GM23248 (cell line): ENCODE results near the gene PDSS1. TPM values are rescaled to one million over a fixed set of nuclear protein-coding genes. Genes with fewer than 3 reads are reported as not detected.

Experiments used
- DNase-seq: peaks from one replicate; pipeline ENCODE4 v3.0.0-alpha.2; 2015
- H2AFZ ChIP-seq: fragments of 200-600 bp; sonication (generic); 2 replicates; pipeline ENCODE4 v1.6.1; 2016; ENCODE audit warnings: antibody characterized with exemption
- H3F3A ChIP-seq: fragments of 200-600 bp; sonication (generic); 2 replicates; pipeline ENCODE4 v1.6.1; 2016; ENCODE audit warnings: mild to moderate bottlenecking, antibody characterized with exemption, mixed run types; ENCODE audit not compliant: insufficient read depth
- H3K27ac ChIP-seq: fragments of 200-600 bp; sonication (generic); 2 replicates; pipeline ENCODE4 v1.5.1; 2016; ENCODE audit warnings: mild to moderate bottlenecking
- H3K27me3 ChIP-seq: fragments of 200-600 bp; sonication (generic); replicated peaks from 2 replicates; pipeline ENCODE4 v1.6.1; 2016; ENCODE audit warnings: mild to moderate bottlenecking; ENCODE audit not compliant: insufficient read depth
- H3K36me3 ChIP-seq: fragments of 200-600 bp; sonication (generic); 2 replicates; pipeline ENCODE4 v1.6.1; 2016; ENCODE audit warnings: low read depth, mild to moderate bottlenecking
- H3K4me1 ChIP-seq: fragments of 200-600 bp; sonication (generic); 2 replicates; pipeline ENCODE4 v1.6.1; 2016; ENCODE audit warnings: mild to moderate bottlenecking; ENCODE audit not compliant: insufficient read depth
- H3K4me2 ChIP-seq: fragments of 200-600 bp; sonication (generic); one replicate; pipeline ENCODE4 v1.6.1; 2016; ENCODE audit warnings: mild to moderate bottlenecking; ENCODE audit not compliant: unreplicated experiment
- H3K4me3 ChIP-seq: fragments of 200-600 bp; sonication (generic); 2 replicates; pipeline ENCODE4 v1.5.1; 2016; ENCODE audit warnings: mild to moderate bottlenecking
- H3K79me2 ChIP-seq: fragments of 200-600 bp; sonication (generic); 2 replicates; pipeline ENCODE4 v1.6.1; 2016; ENCODE audit warnings: mild to moderate bottlenecking; ENCODE audit not compliant: insufficient read depth
- H3K9ac ChIP-seq: fragments of 200-600 bp; sonication (generic); 2 replicates; pipeline ENCODE4 v1.6.1; 2016; ENCODE audit warnings: mild to moderate bottlenecking
- H3K9me2 ChIP-seq: fragments of 200-600 bp; sonication (generic); 2 replicates; pipeline ENCODE4 v1.6.1; 2016; ENCODE audit warnings: mixed run types, mild to moderate bottlenecking, moderate library complexity; ENCODE audit not compliant: insufficient read depth
- H3K9me3 ChIP-seq: fragments of 200-600 bp; sonication (generic); one replicate; pipeline ENCODE4 v1.6.1; 2017; ENCODE audit warnings: low read depth
- H4K20me1 ChIP-seq: fragments of 200-600 bp; sonication (generic); 2 replicates; pipeline ENCODE4 v1.6.0; 2016; ENCODE audit not compliant: insufficient read depth
- EZH2 ChIP-seq: fragments of 200-600 bp; sonication (generic); IDR thresholded peaks from 2 replicates; pipeline ENCODE4 v1.6.1; 2018; ENCODE audit warnings: antibody characterized with exemption, mild to moderate bottlenecking; ENCODE audit not compliant: insufficient read depth, poor library complexity, severe bottlenecking
- EZH2phosphoT487 ChIP-seq: fragments of 200-600 bp; sonication (generic); IDR thresholded peaks from 2 replicates; pipeline ENCODE4 v1.6.1; 2018; ENCODE audit warnings: antibody characterized with exemption, moderate library complexity, mild to moderate bottlenecking, low read depth; ENCODE audit not compliant: insufficient read depth
- WGBS, 2 experiments: methylation state at CpG; one replicate each; pipeline ENCODE4 v1.1.6; 2015 to 2017; ENCODE audit warnings: low lambda C conversion rate in 2 of 2, low coverage in 1 of 2; ENCODE audit errors: missing lambda C conversion rate in 2 of 2; 5-methylcytosine and 5-hydroxymethylcytosine counted together
- in situ Hi-C: fragments of 300-500 bp; cut with MboI; formaldehyde crosslinking; loops from 2 replicates; pipeline ENCODE4 v1.15.0; 2020
- polyA plus RNA-seq: library from polyadenylated mRNA; unstranded; fragments of >200 nt; fragmentation: Nextera tagmentation; extraction: Ambion mirVana; gene quantifications from 2 replicates; pipeline ENCODE4 v1.2.1, GENCODE V29; 2016
- total RNA-seq: library from RNA; depleted of rRNA; stranded (reverse); fragments of >200 nt; shearing (Covaris generic); gene quantifications from 2 replicates; pipeline ENCODE4 v1.2.3, GENCODE V29; 2014

PDSS1 gene
- total and polyA plus RNA-seq, 2 experiments from 2014 or later, result 5.1 to 7.2 TPM

GRCh38 chr10:26700884-26701630 is 3.6 kb downstream of the PDSS1 start:
- H3K27ac ChIP-seq, result no peak overlapping the region
- H4K20me1 ChIP-seq, result no peaks in the 10 kb centered on the region
- TF ChIP-seq EZH2 (no peak), EZH2phosphoT487 (no peak)
- H3K9me3 ChIP-seq, result no peaks in the 10 kb centered on the region
- no peak overlapping the region for H3K4me2 ChIP-seq
- H3K36me3 ChIP-seq, result no peaks in the 10 kb centered on the region
- no peaks in the 10 kb centered on the region for H3K27me3 ChIP-seq
- H2AFZ ChIP-seq, result no peak overlapping the region
- H3K9ac ChIP-seq, result no peak overlapping the region
- peaks cover 8% of the 10 kb centered on the region for H3K4me1 ChIP-seq
- no peaks in the 10 kb centered on the region for H3F3A ChIP-seq
- in situ Hi-C loops, result no loop called here
- H3K4me3 ChIP-seq, result no peak overlapping the region
- DNase-seq, result no peak
- no peaks in the 10 kb centered on the region for H3K9me2 ChIP-seq
- 59 to 63% methylated on average over 4 of the region's 4 CpGs for WGBS, 2 experiments
- H3K79me2 ChIP-seq, result peaks cover 59% of the 10 kb centered on the region

- Histone ChIP-seq H3K9me3 (no peaks in the 10 kb centered on the region), H3K4me2 (no peak overlapping the region), H3K4me1 (peaks cover 5% of the 10 kb centered on the region; the same call in 1 of the 2 replicates), H3K79me2 (peaks cover 53% of the 10 kb centered on the region), H3K36me3 (no peaks in the 10 kb centered on the region), H3K9ac (no peak overlapping the region), H3F3A (no peaks in the 10 kb centered on the region), H3K27me3 (no peaks in the 10 kb centered on the region), H3K4me3 (no peak overlapping the region), H4K20me1 (no peaks in the 10 kb centered on the region), H2AFZ (no peak overlapping the region), H3K9me2 (no peaks in the 10 kb centered on the region), H3K27ac (no peak overlapping the region)
- 80 to 85% methylated on average over 4 of the region's 4 CpGs for WGBS, 2 experiments
- in situ Hi-C loops, result no loop called here
- TF ChIP-seq EZH2, result no peak
- no peak for TF ChIP-seq EZH2phosphoT487
- no peak for DNase-seq
Measured at GRCh38 chr10:26703096-26703495, 5.6 kb downstream of the PDSS1 start.

- H3K36me3 ChIP-seq, result no peaks in the 10 kb centered on the region
- in situ Hi-C loops, result no loop called here
- DNase-seq, result no peak
Measured at GRCh38 chr10:26703974-26704373, 6.5 kb downstream of the PDSS1 start.

GRCh38 chr10:26706206-26706605 is 8.7 kb downstream of the PDSS1 start:
- no peak for DNase-seq
- no peaks in the 10 kb centered on the region for H3K4me1 ChIP-seq
- no peaks in the 10 kb centered on the region for H3K9me2 ChIP-seq
- H3K9ac ChIP-seq, result no peak overlapping the region
- H4K20me1 ChIP-seq, result no peaks in the 10 kb centered on the region
- H3K79me2 ChIP-seq, result peaks cover 22% of the 10 kb centered on the region
- no peak overlapping the region for H3K4me2 ChIP-seq
- no peaks in the 10 kb centered on the region for H3K36me3 ChIP-seq
- no peaks in the 10 kb centered on the region for H3K27me3 ChIP-seq
- H3K27ac ChIP-seq, result no peak overlapping the region
- H3K9me3 ChIP-seq, result no peaks in the 10 kb centered on the region
- H3K4me3 ChIP-seq, result no peak overlapping the region
- no peak for TF ChIP-seq EZH2
- no peak for TF ChIP-seq EZH2phosphoT487
- WGBS, 2 experiments, result 91 to 93% methylated on average over 6 of the region's 6 CpGs
- in situ Hi-C loops, result no loop called here
- no peaks in the 10 kb centered on the region for H3F3A ChIP-seq
- H2AFZ ChIP-seq, result no peak overlapping the region

More at GRCh38 chr10:26703974-26704373, 6.5 kb downstream of the PDSS1 start:
- 84 to 95% methylated on average over 4 to 7 of the region's 9 CpGs for WGBS, 2 experiments
- Histone ChIP-seq H3K9me2 (no peaks in the 10 kb centered on the region), H3K4me1 (no peaks in the 10 kb centered on the region), H2AFZ (no peak overlapping the region), H3K9me3 (no peaks in the 10 kb centered on the region), H3K4me2 (no peak overlapping the region), H3K79me2 (peaks cover 44% of the 10 kb centered on the region), H3K9ac (no peak overlapping the region), H3K27me3 (no peaks in the 10 kb centered on the region), H3K27ac (no peak overlapping the region), H3F3A (no peaks in the 10 kb centered on the region), H4K20me1 (no peaks in the 10 kb centered on the region), H3K4me3 (no peak overlapping the region)
- TF ChIP-seq EZH2phosphoT487 (no peak), EZH2 (no peak)
